ENCODE data around the gene TMEM200B.

DNA sequence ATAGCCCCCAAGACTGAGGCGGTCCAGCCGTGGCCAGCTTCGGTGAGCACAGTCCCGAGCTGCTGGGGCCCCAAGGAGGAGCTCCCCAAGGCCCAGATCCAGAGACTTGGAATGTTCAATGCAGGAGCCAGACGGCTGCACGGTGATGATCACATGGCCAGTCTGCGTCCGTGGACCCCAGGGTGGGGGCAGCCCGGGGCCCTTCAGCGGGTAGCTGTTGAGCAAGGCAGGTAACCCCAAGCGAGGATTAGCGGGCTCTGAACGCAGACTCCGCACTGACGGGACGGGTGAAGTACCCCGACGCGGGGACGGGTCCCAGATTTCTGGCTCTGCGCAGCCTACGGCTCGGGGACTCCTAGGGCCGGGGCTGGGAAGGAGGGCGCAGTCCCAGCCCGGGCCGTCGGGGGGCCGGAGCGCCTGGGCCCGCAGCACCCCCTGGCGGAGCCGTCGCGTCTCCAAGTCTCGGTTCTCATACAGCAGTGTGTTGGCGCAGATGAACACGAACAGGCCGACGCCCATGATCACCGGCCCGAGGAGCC, 2.7 kb downstream of the TMEM200B start:
- TF ChIP-seq EP300 (IDR thresholded peaks at IDR 0.05; ENCODE audit: borderline replicate concordance in 1 of 2, control insufficient read depth in 1 of 2, low read depth in 2 of 2, low read length in 2 of 2) (no peak), SMC3 (IDR thresholded peaks at IDR 0.05; ENCODE audit: borderline replicate concordance, low read length) (0 out of 2 replicates have a peak, but pooled peaks have one; percentile 27), SIN3A (IDR thresholded peaks at IDR 0.05; ENCODE audit: low read depth, low read length) (no peak), POLR2A (IDR thresholded peaks at IDR 0.05; ENCODE audit: low read depth, low read length) (no peak), CHD1 (IDR thresholded peaks at IDR 0.05; ENCODE audit: low read depth, low read length) (no peak), FOXK2 (IDR thresholded peaks at IDR 0.05) (no peak), LARP7 (IDR thresholded peaks at IDR 0.05) (no peak), SP1 (IDR thresholded peaks at IDR 0.05; ENCODE audit: low read depth, low read length) (no peak)
- TF ChIP-seq, protein P1, sequence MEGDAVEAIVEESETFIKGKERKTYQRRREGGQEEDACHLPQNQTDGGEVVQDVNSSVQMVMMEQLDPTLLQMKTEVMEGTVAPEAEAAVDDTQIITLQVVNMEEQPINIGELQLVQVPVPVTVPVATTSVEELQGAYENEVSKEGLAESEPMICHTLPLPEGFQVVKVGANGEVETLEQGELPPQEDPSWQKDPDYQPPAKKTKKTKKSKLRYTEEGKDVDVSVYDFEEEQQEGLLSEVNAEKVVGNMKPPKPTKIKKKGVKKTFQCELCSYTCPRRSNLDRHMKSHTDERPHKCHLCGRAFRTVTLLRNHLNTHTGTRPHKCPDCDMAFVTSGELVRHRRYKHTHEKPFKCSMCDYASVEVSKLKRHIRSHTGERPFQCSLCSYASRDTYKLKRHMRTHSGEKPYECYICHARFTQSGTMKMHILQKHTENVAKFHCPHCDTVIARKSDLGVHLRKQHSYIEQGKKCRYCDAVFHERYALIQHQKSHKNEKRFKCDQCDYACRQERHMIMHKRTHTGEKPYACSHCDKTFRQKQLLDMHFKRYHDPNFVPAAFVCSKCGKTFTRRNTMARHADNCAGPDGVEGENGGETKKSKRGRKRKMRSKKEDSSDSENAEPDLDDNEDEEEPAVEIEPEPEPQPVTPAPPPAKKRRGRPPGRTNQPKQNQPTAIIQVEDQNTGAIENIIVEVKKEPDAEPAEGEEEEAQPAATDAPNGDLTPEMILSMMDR (IDR thresholded peaks at IDR 0.05 in 2 of 3, conservative IDR thresholded peaks at IDR 0.05 in 1 of 3; ENCODE audit: control insufficient read depth in 2 of 3, extremely low read depth in 1 of 3, insufficient read depth in 1 of 3, low read depth in 3 of 3, low read length in 3 of 3) = peak; percentile 43 to 65 (median 61); a peak in 5 of 6 replicates
- TF ChIP-seq, protein P2, sequence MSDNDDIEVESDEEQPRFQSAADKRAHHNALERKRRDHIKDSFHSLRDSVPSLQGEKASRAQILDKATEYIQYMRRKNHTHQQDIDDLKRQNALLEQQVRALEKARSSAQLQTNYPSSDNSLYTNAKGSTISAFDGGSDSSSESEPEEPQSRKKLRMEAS (IDR thresholded peaks at IDR 0.05; ENCODE audit: low read depth, low read length) = no peak
- TF ChIP-seq, protein P3, sequence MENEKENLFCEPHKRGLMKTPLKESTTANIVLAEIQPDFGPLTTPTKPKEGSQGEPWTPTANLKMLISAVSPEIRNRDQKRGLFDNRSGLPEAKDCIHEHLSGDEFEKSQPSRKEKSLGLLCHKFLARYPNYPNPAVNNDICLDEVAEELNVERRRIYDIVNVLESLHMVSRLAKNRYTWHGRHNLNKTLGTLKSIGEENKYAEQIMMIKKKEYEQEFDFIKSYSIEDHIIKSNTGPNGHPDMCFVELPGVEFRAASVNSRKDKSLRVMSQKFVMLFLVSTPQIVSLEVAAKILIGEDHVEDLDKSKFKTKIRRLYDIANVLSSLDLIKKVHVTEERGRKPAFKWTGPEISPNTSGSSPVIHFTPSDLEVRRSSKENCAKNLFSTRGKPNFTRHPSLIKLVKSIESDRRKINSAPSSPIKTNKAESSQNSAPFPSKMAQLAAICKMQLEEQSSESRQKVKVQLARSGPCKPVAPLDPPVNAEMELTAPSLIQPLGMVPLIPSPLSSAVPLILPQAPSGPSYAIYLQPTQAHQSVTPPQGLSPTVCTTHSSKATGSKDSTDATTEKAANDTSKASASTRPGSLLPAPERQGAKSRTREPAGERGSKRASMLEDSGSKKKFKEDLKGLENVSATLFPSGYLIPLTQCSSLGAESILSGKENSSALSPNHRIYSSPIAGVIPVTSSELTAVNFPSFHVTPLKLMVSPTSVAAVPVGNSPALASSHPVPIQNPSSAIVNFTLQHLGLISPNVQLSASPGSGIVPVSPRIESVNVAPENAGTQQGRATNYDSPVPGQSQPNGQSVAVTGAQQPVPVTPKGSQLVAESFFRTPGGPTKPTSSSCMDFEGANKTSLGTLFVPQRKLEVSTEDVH (IDR thresholded peaks at IDR 0.05; ENCODE audit: low read depth, partially characterized antibody) = no peak
- TF ChIP-seq, protein P4, sequence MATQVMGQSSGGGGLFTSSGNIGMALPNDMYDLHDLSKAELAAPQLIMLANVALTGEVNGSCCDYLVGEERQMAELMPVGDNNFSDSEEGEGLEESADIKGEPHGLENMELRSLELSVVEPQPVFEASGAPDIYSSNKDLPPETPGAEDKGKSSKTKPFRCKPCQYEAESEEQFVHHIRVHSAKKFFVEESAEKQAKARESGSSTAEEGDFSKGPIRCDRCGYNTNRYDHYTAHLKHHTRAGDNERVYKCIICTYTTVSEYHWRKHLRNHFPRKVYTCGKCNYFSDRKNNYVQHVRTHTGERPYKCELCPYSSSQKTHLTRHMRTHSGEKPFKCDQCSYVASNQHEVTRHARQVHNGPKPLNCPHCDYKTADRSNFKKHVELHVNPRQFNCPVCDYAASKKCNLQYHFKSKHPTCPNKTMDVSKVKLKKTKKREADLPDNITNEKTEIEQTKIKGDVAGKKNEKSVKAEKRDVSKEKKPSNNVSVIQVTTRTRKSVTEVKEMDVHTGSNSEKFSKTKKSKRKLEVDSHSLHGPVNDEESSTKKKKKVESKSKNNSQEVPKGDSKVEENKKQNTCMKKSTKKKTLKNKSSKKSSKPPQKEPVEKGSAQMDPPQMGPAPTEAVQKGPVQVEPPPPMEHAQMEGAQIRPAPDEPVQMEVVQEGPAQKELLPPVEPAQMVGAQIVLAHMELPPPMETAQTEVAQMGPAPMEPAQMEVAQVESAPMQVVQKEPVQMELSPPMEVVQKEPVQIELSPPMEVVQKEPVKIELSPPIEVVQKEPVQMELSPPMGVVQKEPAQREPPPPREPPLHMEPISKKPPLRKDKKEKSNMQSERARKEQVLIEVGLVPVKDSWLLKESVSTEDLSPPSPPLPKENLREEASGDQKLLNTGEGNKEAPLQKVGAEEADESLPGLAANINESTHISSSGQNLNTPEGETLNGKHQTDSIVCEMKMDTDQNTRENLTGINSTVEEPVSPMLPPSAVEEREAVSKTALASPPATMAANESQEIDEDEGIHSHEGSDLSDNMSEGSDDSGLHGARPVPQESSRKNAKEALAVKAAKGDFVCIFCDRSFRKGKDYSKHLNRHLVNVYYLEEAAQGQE (IDR thresholded peaks at IDR 0.05; ENCODE audit: low read depth, low read length) = no peak
